ENCODE data around the gene PRICKLE2.
A peak's percentile ranks its signal among the peaks of the same experiment; 100 is the strongest.

PRICKLE2 gene

DNA sequence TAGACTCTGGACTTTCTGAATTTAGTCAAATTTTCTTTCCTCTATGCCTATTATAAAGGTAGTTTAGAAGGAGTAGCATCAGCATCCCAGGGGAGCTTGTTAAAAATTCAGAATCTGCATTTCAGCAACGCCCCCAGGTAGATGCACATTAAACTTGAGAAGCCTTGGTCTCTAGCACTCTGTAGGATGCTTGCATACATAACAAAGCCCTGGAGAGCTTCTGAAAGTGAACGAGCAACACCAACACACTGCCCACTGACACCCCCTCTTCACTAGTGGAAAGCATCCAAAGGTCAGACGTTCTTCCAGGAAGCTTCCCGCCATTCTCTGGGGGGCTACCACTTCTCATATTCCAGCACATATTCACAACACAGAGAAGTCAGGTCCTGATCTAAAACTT is 6.5 kb downstream of the PRICKLE2 start:
- DNase-seq (ENCODE audit: low spot score): no peak

DNA sequence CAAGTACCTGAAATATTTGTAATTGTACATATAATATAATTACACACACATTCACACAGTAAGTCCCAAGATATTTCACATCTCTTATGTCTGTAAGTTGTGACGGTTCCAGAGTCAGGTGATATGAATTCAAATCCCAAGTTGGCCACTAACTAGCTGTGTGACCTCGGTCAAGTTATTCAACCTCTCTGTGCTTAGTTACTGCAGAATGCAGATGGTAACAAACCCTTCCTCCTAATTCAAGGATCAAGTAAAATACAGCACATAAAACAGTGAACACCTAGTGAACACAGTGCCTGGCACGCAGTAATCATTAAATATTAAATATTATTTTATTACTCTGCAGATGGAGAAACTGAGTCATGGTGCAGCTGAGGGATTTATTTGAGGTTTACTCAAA is 6.9 kb downstream of the PRICKLE2 start:
- DNase-seq (ENCODE audit: low spot score): no peak

DNA sequence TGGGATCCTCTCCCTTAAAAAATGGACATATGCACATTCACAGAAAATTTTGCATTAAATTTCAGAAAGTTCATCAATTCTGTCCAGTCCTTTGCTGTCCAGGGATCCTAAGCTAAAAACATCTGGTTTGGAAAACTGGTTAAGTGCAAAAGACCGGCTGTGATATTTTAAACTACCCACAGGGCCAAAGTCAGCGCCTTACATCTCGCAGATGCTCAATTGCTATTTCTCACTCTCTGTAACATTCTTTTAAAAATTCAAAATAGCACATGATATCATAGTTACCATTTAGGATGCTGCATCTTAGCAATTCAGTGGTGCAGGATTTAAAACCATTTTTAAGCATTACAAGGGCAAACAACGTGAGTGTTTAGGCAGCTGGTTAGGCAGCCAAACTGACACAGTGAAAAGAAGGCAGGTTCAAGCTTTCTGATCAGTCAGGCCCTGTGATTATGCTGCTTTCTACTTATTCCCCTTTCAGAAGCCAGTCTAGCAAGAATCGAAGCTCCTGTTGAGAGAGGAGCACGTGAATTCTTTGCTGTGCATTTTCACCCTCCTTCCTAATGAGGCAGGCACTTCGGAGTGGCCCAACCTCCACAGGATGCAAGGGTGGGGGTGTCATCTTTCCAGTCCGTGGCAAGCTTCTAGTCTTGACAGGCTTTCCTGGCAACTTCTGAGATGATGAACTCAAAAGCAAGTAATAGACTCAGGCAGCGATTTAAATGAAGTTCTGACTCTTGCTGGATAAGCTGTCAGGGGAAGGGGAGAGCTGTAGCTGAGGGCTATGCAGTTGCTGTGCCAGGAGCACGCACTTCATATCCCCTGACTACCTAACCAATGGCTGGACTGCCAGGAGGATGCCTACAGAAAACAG is 8.8 kb downstream of the PRICKLE2 start:
- DNase-seq (ENCODE audit: low spot score): no peak

DNA sequence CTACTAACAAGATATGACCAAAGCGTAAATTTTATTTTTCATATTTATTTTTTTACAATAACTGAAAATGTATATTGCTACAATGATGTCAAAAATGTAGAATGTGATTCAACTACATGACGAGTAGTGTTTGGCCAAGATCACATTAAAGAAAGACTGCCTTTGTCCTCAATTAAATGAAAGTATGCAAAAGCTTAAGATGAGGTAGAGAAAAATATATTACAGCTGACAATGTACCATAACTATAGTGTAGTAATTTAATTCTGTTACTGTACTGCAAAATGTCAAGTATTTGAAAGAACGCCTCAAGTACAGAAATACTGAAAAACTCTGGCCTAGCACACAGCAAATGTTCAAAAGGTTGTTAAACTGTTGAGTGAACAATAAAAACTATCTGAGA is 9.7 kb downstream of the PRICKLE2 start:
- no peak for DNase-seq (ENCODE audit: low spot score)

DNA sequence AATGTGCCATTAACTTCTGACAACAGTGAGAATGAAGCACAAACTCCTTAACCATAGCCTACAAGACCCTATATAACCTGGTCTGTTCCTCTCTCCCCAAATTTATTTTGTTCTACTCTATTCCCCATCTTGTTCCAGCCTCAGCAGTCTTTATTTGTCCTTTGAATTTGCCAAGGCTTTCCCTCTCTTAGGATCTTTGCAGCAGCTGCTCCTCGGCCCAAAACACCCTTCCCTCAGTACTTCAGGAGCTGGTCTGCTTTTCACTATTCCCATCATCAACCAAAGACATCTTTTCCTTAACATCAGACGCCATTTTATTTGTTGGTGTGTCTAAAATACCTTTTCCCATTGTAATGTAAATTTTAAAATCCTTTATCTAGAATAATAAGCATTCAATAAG is 10.2 kb downstream of the PRICKLE2 start:
- DNase-seq (ENCODE audit: low spot score): no peak

DNA sequence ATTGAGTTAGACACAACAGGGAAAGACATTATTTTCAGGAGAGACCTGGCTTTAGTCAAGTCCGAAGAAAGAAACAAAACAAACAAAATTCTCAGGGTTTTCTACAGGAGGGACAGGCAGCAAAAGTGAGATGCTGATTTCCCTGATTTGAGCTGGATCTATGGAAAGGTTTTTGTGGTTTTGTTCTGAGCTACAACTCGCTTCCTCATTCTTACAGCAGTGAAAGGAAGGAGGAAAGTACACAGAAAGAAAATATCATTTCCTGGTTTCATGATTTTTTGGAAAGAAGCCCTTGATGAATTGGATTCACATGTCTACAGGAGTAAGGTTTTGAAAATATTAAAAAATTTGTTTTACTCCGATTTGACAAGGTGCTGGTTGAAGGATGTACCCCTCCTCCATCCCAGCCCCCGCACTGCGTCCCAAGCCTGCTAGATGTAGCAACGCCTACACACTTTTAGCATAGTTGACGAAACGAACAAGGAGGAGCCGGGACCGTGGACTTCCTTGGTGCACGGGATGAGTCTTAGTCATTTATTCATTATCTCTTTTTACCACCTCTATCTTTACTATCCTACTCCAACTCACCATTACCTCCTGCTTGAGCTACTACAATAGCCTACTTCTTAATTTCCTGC is 10.8 kb downstream of the PRICKLE2 start:
- DNase-seq (ENCODE audit: low spot score): no peak

DNA sequence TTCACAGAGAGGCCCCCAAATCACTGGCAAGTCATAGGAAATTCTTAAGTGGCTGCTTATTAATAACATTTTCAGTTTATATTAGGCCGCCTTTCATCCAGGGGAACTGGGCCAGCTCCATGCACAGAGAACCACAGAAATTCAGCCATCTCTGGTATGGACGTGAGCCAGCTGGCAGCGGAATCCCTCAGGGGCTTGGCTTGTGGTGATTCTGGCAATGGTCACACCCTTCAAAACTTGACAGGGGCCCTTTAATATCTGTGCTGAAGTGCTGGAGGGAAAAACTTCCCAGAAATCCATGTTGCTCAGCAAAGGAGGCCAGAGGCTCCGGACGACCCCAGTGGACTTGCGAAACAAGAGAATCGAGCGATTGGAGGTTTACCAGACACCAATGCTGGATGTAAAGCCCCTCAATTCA is 11.3 kb downstream of the PRICKLE2 start:
- no peak for DNase-seq (ENCODE audit: low spot score)

DNA sequence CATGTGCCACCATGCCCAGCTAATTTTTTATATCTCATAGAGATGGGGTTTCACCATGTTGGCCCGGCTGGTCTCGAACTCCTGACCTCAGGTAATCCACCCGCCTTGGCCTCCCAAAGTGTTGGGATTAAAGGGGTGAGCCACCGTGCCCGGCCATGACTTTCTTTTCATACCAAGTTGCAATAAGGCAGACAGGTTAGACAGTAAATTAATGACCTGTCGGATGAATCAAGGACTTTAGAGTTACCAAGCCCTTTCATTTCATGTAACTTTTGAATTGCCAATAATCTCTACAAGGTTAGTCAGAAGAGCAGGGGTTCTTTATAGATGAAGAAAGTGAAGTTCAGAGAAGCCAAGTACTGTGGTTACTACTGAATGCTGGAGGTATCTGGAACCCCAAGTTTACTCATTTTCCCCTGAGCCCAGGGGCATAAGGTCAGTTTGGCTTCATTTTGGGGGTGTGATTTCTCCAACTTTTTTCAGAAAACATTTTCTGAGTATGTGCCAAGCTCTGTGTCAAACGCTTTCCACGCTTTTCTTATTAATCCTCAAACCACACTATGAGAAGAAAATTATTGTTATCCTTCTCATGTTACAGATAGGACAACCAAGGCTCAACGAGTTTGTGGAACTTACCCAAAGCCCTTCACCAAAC is 11.9 kb downstream of the PRICKLE2 start:
- DNase-seq (ENCODE audit: low spot score): no peak

DNA sequence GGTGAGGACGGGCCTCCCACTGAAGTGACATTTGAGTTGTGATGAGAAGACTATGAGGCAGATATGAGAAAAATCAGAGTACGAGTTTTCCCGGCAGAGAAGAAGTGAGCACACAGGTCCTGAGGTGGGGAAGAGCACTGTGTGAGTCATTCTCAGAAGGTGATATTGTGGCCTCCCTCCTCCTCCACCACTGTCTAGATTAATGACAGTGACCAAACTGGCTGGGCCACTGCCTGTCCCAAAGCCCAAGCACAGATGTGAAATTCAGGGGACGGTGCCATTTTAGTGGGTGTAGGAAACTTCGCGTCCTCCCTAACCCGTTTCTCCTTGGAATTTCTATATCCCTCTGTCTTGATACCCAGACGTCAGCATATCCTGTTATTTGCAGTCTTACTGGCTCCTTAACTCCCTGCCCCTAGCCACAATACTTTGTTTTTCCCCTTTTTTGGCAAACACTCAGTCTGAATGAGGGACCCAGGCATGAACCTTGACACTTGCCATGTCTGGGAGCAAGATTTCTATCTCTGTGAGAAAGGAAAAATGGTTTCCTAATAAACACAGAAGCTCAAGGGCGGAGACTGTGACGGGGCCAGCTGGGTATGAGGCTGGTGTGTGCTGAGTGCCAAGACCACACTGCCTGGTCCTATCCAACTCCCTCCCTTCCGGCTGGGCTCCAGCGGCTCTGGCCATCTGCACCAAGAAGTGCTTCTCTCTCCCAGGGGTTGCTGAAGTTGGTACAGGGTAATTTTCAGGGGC is 15.2 kb downstream of the PRICKLE2 start:
- DNase-seq (ENCODE audit: low spot score): peak; percentile 82

DNA sequence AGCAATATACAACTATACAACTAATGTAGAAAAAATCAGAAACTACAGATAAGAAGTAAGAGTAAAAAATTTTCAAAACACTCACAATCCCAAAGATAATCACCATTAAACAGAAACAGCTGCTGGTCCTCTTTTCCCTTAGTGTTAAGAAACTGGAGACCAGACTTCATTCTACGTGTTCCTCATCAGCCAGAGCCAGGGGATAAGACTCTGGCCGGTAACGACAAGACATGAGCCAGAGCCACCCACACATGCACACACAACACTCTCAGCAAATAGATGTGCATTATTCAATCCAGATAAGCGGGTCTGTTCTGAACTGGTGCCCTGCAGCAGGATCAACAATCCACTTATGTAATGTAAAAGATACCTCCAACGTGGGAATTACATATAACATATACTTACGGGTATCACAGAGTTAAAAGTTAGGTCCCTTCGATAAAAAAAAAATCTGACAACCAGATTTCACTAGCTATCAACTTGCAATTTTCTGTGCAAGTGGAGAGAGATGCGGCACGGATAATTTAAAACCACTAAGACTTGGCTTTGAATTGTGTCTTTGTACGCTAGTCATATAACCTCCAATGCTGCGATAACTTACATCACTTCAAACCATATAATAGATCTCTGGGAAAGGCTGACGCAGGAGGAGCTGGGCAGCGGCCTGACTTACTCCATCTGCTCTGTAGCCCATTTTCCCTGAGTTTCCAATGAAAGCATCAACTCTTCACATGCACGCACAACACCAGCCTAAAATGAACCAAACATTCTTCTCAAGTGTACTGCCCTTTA is 17.8 kb downstream of the PRICKLE2 start:
- DNase-seq (ENCODE audit: low spot score): no peak

DNA sequence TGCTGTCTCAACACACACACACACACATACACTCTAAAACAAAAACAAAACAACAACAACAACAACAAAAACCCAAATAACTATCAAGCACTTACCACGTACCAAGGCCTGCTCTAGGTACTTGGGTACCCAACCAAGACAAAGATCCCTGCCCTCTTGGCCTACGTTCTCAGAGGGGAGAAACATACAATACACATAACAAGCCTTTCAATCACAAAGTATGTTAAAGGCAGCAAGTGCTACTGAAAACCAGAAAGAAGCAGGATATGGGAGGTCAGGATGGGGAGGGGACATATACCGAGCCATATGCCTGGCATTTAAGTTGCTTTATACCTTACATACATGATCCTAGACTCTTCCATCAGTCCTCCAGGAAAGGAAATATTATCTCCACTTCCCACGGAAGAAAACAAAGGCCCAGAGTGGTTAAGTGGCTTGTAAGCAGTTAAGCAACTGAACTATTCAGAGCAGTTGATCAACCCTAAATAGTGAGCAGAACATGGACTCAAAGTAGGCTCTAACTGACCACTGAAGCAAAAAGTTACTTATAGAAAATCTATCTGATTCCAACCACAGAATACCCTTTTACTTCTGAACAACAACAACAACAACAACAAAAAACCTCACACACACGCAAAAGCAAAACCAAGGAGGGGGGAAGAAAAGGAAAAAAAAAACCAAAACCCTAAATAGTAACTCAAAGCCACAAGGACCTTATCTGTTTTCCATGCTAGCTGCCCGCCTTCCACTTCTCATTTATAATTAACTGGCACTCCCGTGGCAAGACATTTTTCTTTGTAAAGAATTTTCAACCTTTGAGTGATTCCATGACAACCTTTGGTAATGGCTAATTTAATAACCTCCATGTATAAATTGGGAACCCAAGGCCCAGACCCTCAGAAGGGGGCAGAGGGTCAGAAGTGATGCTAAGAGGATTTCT is 21.0 kb downstream of the PRICKLE2 start:
- no peak for DNase-seq (ENCODE audit: low spot score)

DNA sequence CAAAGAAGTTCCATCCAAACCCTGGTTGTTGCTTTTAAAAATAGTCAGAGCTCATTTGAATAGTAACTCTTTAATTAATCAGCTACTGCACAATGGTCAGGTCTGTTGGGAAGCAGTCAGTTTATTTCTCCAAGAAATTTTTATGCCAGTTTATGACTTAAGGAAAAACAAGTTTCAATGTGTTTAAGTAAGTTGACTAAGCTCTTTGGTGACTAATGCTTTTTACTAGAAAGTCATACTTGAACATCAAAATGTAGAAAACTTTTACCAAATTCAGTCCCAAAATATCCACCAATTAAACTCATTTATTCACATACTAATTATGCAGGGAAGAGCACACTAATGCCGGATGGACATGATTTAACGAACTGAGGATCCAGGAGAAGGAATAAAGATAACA is 22.1 kb downstream of the PRICKLE2 start:
- DNase-seq (ENCODE audit: low spot score): no peak

DNA sequence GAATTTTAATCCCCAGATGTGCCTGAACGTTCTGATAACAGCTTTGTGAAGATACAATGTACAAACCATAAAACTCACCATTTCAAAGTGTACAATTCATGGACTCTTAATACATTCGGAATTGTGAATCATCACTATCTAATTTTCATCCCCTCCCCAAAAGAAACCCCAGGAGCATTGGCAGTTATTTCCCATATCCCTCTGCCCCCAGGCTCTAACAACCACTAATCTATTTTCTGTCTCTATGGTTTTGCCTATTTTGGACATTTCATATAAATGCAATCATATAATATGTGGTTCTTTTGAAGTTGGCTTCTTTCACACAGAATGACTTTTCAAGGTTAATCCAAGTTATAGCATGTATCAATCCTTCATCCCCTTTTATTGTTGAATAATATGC is 25.3 kb downstream of the PRICKLE2 start:
- DNase-seq (ENCODE audit: low spot score): no peak

DNA sequence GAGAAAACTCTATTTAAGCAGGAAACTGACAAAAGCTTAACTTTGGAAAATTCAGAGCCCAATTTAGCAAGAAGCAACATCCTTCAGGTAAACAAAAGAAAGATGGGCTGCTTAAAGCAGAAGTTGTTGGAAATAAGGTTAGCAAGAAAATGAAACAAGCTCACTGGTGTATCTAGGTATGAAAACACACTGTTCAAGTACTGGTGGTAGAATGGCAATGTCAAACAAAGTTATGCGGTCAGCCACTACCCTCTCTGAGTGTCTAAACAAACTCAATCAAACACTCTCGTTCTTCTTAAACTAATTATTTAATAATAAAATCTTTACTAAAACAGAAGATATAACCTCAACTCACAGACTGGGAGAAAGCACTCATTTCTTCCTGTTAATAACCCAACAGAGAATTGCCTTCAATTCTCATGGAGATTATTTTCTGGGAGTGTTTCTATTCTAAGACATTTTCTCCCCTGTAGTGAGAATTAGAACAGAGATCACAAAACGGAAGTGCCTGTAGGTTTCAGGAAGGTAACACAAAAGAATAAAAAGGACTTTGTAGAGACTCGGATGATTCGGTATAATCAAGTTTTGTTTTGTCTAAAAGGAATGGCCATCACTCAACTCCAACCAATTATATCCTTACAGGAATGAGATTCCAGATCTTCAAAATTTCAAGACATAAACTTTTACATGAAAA is 28.9 kb downstream of the PRICKLE2 start:
- no peak for DNase-seq (ENCODE audit: low spot score)

DNA sequence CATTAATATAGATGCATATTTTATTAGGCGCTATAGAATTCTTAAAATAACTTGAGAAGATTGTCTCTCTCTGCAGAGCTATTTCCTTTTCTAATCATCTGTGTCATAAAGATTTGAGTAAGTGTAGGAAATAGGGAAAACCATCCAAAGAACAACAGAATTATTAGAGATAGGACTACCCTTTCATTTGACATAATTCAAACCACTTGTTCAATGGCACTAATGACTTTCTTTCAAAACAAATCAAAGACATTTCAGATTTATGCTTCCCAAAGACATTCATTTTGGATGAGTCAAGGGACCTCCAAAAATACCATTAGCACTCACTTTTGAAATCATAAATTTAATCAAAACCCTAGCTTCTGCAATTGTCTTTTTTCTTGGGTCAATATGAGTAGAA is 29.5 kb downstream of the PRICKLE2 start:
- no peak for DNase-seq (ENCODE audit: low spot score)

DNA sequence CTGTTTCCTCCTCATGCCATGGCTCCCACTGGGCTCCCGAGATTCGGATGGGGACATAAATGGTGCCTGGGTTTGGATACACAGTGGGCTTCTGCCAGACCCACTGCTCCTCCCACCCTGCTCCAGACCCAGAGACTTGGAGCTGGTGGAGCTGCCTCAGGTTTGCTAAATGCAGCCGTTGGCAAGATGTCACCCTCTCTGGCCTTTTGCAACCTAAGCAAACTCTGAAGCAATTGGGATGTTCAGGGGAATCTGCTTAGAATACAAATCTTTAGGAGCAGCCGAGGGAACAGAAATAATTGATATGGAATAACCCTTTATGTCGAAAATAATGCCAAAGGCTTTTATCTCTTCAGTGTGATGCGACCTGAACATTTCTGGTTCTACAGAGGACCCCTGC is 33.4 kb downstream of the PRICKLE2 start:
- no peak for DNase-seq (ENCODE audit: low spot score)

DNA sequence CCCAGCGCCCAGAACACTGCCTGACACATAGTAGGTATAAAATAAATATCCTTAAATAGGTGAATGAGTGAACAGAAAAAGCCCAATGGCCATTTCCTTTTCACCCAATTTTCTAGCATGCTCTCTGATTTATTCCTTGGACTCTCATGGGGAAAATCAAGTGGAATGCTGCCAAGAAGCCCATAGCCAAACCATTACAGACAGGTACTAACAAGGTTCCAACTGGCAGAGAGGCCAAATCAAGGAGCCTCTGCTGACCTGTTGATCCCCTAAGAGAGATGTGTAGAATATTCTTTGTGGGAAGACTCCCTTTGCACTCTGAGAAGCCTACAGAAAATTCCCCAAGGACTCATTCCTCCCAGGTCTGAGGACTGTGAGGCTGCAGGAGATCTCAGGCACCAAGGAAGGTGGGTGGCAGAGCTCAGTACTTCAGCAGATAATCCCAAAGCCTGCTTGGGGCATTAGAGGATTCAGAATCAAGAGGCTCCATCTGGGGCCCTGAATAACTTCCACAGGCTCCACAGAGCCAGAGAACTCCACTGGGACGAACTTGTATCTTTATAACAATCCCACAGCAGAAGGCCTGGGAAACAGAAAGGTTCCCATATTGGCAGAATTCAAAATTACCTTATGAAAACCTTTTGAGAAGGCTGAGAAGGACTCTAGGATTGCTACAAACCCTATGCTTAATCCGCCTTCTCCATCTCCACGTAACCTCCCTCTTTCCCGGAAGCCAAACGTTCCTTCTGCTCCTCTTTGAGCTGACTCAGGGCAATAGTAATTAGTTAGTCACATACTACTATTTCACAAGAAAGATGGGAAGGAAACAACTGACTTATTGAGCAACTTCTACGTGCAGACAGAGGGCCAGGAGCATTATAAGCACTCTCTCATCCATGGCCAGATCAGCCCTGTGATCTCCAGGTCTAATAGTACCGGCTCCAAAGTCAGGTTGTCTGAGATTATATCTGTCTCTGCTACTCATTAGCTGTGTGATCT is 34.5 kb downstream of the PRICKLE2 start:
- DNase-seq (ENCODE audit: low spot score): no peak

DNA sequence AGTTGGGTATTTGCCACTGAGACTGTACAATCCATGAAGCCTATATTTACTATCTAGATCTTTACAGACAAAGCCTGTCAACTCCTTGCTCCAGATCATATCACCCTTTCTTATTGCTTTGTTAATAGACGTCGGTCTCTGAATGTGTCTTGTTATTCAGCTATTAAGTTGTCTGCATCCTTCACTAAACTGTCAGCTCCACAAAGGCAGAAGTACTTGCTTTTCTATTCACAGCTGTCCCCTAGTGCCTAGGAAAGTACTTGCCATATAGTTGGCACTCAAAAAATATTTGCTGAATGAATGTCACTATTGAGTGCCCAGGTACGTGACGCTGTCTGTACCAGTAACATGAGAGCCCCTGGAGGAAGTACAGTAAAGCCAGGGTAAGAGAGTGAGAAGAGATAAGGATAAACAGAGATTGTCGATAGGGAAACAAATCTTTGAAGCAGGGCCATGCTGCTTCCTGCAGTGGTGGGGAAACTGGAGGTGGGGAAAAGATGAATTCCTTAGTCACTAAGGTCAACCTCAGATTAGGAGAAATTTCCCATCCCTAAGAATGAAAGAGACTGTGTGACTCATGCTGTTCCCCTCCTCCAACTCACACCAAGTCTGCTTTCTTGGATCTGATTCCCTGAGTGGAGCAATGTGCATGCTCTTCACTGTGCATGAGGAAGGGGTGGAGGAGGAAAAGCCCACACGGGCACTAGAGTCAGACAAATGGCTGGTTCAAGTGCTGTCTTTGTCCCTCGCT is 36.3 kb downstream of the PRICKLE2 start:
- peak; percentile 50 for DNase-seq (ENCODE audit: low spot score)
